ENCODE data around the gene SRGAP3.

SRGAP3 gene

DNA sequence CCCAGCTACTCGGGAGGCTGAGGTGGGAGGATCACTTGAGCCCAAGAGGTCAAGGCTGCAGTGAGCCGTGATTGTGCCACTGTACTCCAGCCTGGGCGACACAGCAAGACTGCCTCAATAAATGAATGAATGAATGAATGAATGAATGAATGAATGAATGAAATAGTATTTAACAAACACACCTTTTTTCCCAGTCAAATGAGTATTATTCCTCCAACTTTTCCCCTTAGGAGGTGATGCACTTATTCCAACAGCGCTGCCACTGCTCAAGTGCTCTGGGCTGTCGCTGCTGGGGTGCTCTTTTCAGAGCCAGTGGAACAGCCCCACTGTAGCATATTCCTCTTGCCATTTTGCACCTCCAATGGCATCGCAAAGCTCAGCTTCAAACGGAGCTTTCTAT lies 219.4 kb downstream of the SRGAP3 start:
- Mint-ChIP-seq H3K27me3 (no peaks in the 10 kb centered on the region), H3K4me3 (no peak overlapping the region)

GRCh38 chr3:9028134-9028533 lies 221.3 kb downstream of the SRGAP3 start:
- no peaks in the 10 kb centered on the region for H3K27me3 Mint-ChIP-seq
- H3K4me1 Mint-ChIP-seq (ENCODE audit: low read depth): peaks cover 10% of the 10 kb centered on the region
- H3K27ac Mint-ChIP-seq: no peak overlapping the region
- intact Hi-C loops (cut with micrococcal nuclease): no loop called here
- H3K36me3 Mint-ChIP-seq (ENCODE audit: low read depth): no peaks in the 10 kb centered on the region
- H3K9me3 Mint-ChIP-seq: no peaks in the 10 kb centered on the region
- no peak overlapping the region for H3K4me3 Mint-ChIP-seq

More for the DNA sequence above, 219.4 kb downstream of the SRGAP3 start:
- peaks cover 10% of the 10 kb centered on the region for H3K4me1 Mint-ChIP-seq (ENCODE audit: low read depth)
- H3K27ac Mint-ChIP-seq: no peak overlapping the region
- intact Hi-C loops (cut with micrococcal nuclease): no loop called here
- H3K36me3 Mint-ChIP-seq (ENCODE audit: low read depth): no peaks in the 10 kb centered on the region
- no peaks in the 10 kb centered on the region for H3K9me3 Mint-ChIP-seq

DNA sequence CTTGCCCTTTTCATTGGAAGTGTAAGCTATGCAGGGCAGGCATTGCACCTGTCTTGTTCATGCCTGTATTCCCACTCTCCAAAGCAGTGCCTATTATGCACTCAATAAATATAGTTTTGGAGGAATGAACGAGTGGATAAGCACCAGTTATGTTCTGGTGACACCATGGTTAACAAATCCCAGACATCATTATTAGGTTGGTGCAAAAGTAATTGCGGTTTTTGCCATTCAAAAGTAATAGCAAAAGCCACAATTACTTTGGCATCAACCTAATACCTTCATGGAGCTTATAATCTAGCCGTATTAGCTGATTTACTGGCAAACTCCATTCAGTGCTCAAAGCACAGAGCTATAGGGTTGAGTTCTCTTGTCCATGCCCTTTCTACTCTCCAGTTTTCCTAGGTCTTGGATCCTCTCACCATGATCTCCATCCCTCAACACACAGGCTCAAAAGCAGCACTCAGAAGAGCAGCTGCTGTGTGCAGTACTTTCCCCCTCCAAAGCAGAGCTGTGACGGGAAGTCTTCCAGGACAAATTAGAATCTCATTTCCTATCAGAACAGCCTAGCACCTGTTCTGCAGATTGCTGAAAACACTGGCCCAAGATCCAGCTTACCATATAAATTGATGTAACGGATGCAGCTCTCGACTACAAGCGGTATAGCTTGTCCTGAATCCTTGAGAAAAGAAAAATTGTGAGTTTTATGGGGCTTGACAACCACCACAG lies 223.0 kb downstream of the SRGAP3 start:
- Mint-ChIP-seq H3K4me3 (no peak overlapping the region), H3K27ac (no peak overlapping the region), H3K4me1 (ENCODE audit: low read depth) (no peaks in the 10 kb centered on the region), H3K36me3 (ENCODE audit: low read depth) (no peaks in the 10 kb centered on the region), H3K9me3 (no peaks in the 10 kb centered on the region), H3K27me3 (no peaks in the 10 kb centered on the region)
- intact Hi-C loops (cut with micrococcal nuclease): no loop called here

DNA sequence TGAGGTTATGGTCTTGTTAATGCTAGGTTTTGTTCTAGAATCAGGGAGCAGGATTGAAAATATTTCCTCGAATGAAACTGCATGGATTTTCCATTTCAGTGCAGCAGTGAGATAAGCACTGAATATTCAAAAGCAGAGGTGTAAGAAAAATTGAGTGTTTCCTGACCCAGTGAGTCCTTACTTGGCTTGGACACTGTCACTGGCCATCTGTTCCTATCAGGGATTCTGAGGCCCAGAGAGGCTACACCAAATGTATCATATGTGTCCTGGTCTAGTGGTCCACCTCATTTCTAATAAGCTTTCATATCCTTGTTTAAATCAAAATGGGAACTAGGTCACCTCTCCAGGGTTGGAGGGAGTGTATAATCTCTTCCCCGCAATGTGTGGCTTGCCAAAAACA lies 225.1 kb downstream of the SRGAP3 start:
- no peaks in the 10 kb centered on the region for H3K36me3 Mint-ChIP-seq (ENCODE audit: low read depth)
- H3K27me3 Mint-ChIP-seq: no peaks in the 10 kb centered on the region
- intact Hi-C loops (cut with micrococcal nuclease): no loop called here
- H3K4me1 Mint-ChIP-seq (ENCODE audit: low read depth): no peaks in the 10 kb centered on the region
- H3K27ac Mint-ChIP-seq: no peak overlapping the region
- no peaks in the 10 kb centered on the region for H3K9me3 Mint-ChIP-seq
- H3K4me3 Mint-ChIP-seq: no peak overlapping the region

- Mint-ChIP-seq H3K27me3 (no peaks in the 10 kb centered on the region), H3K4me1 (ENCODE audit: low read depth) (no peaks in the 10 kb centered on the region), H3K36me3 (ENCODE audit: low read depth) (no peaks in the 10 kb centered on the region), H3K9me3 (no peaks in the 10 kb centered on the region), H3K27ac (no peak overlapping the region), H3K4me3 (no peak overlapping the region)
- intact Hi-C loops (cut with micrococcal nuclease): no loop called here
Measured at GRCh38 chr3:9023226-9023590, 226.2 kb downstream of the SRGAP3 start.

- Mint-ChIP-seq H3K36me3 (ENCODE audit: low read depth) (no peaks in the 10 kb centered on the region), H3K9me3 (no peaks in the 10 kb centered on the region), H3K4me3 (no peak overlapping the region), H3K4me1 (ENCODE audit: low read depth) (no peaks in the 10 kb centered on the region), H3K27ac (no peak overlapping the region), H3K27me3 (no peaks in the 10 kb centered on the region)
- intact Hi-C loops (cut with micrococcal nuclease): no loop called here
Measured at GRCh38 chr3:9022305-9023225, 226.9 kb downstream of the SRGAP3 start.

DNA sequence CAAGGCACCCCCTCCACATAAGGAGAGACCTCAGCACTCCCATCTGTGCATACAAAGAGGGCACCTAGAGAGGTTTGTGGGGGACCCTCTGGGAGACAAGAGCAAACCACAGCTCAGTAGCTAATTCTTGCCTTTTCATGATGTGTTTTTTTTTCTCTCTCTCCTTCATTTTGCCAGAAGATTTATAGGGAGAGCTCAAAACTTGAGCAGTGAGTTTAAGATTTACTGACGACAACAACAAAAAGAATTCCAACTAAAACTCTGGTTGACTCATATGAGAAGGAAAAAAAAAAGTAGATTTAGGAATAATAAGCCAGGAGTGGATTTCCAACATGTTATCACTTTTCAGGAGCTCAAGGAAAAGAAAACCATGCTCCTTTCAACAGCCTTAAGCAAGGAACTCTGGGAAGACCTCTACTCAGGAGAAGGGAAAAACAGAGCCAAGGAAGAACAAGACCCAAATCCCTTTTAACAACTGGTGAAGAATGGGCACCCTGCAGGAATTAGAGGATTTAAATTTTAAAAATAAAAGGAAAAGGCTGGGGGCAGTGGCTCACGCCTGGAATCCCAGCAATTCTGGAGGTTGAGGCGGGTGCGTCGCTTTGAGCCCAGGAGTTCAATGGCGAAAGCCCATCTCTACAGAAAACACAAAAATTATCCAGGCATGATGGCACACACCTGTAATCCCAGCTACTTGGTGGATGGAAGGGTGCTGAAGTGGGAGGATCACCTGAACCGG lies 228.0 kb downstream of the SRGAP3 start:
- intact Hi-C loops (cut with micrococcal nuclease): no loop called here
- H3K27ac Mint-ChIP-seq: no peak overlapping the region

GRCh38 chr3:9020426-9020825 lies 229.0 kb downstream of the SRGAP3 start:
- intact Hi-C loops (cut with micrococcal nuclease): no loop called here
- Mint-ChIP-seq H3K36me3 (ENCODE audit: low read depth) (no peaks in the 10 kb centered on the region), H3K27ac (no peak overlapping the region), H3K4me1 (ENCODE audit: low read depth) (no peaks in the 10 kb centered on the region), H3K9me3 (no peaks in the 10 kb centered on the region), H3K4me3 (no peak overlapping the region), H3K27me3 (no peaks in the 10 kb centered on the region)

More for the DNA sequence above, 228.0 kb downstream of the SRGAP3 start:
- H3K4me3 Mint-ChIP-seq: no peak overlapping the region
- no peaks in the 10 kb centered on the region for H3K4me1 Mint-ChIP-seq (ENCODE audit: low read depth)
- no peaks in the 10 kb centered on the region for H3K9me3 Mint-ChIP-seq
- H3K36me3 Mint-ChIP-seq (ENCODE audit: low read depth): no peaks in the 10 kb centered on the region
- H3K27me3 Mint-ChIP-seq: no peaks in the 10 kb centered on the region

- H3K27ac Mint-ChIP-seq: no peak overlapping the region
- H3K4me1 Mint-ChIP-seq (ENCODE audit: low read depth): no peaks in the 10 kb centered on the region
- H3K4me3 Mint-ChIP-seq: no peak overlapping the region
- no peaks in the 10 kb centered on the region for H3K27me3 Mint-ChIP-seq
- H3K9me3 Mint-ChIP-seq: no peaks in the 10 kb centered on the region
- intact Hi-C loops (cut with micrococcal nuclease): no loop called here
- no peaks in the 10 kb centered on the region for H3K36me3 Mint-ChIP-seq (ENCODE audit: low read depth)
Measured at GRCh38 chr3:9019259-9019961, 230.0 kb downstream of the SRGAP3 start.

DNA sequence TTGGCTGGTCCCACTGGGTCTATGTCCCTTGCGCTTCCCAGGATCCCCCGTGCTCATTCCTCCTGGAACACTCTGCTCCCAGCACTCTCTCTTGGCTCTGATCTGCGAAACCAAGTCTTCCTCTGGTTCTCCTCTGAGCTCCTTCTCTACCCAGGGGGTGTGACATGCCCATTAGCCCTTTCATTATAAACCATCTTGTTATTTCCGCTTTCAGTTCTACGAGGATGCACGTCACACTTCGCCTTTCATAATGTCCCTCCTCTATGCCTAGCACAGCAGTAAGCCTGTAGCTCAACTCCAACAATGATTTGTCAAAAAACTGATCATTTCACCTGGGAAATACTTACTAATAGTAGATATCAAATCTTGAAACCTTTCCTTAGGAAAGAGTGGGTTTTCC lies 234.2 kb downstream of the SRGAP3 start:
- Mint-ChIP-seq H3K9me3 (no peaks in the 10 kb centered on the region), H3K27ac (no peak overlapping the region), H3K36me3 (ENCODE audit: low read depth) (no peaks in the 10 kb centered on the region), H3K4me3 (no peak overlapping the region), H3K4me1 (ENCODE audit: low read depth) (no peaks in the 10 kb centered on the region), H3K27me3 (no peaks in the 10 kb centered on the region)
- intact Hi-C loops (cut with micrococcal nuclease): no loop called here

GRCh38 chr3:9013782-9014563 lies 235.5 kb downstream of the SRGAP3 start:
- Mint-ChIP-seq H3K36me3 (ENCODE audit: low read depth) (no peaks in the 10 kb centered on the region), H3K27me3 (no peaks in the 10 kb centered on the region), H3K27ac (no peak overlapping the region), H3K4me3 (no peak overlapping the region), H3K9me3 (no peaks in the 10 kb centered on the region), H3K4me1 (ENCODE audit: low read depth) (no peaks in the 10 kb centered on the region)
- intact Hi-C loops (cut with micrococcal nuclease): no loop called here

DNA sequence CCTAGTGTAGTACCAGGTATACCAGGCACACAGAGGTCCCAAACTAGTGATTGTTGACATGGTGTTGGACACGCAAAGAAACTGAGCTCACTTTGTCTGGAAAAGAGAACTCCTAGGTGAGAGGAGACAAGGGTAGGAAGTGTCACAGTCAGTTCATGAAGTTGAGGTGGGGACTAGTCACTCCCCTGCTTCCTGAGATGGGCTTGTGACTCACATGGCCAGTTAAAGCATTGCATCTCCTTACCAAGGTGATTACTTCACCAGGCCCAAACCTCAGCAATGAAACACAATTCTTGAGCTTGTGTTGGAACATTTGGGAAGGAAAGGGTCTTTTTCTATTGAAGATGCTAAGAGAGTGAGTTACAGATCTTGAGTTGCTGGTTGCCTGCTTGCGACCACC lies 236.9 kb downstream of the SRGAP3 start:
- Mint-ChIP-seq H3K4me3 (no peak overlapping the region), H3K4me1 (ENCODE audit: low read depth) (no peaks in the 10 kb centered on the region), H3K9me3 (no peaks in the 10 kb centered on the region), H3K27me3 (no peaks in the 10 kb centered on the region), H3K36me3 (ENCODE audit: low read depth) (no peaks in the 10 kb centered on the region), H3K27ac (no peak overlapping the region)
- intact Hi-C loops (cut with micrococcal nuclease): no loop called here

DNA sequence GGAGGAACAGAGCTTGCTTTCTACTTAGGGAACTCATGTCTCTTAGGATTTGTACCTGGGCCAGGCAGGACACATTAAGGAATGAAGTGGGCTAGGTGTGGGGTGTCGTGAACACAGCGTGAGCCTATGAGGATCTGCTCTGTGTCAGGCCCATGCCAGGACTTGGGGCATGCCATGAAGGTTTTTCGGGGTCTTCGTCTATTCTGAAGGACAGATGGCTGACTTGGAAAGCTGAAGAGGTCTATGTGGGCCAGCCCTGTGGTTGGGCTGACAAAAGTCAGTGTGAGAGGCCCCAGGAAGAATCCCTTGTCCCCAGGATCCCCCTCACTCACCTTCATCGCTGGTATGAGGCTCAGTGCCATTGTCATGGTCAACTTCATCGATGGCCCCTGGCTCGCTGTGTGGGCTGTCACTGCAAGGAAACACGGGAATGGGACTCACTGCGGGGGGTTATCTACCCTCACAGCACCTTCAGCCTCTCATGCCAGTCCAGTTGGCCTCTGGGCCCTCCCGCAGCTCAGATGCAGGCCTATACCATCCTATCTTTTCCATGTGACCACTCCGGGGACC lies 239.4 kb downstream of the SRGAP3 start:
- Mint-ChIP-seq H3K4me3 (no peak overlapping the region), H3K4me1 (ENCODE audit: low read depth) (no peaks in the 10 kb centered on the region), H3K9me3 (no peaks in the 10 kb centered on the region), H3K36me3 (ENCODE audit: low read depth) (no peaks in the 10 kb centered on the region), H3K27ac (no peak overlapping the region), H3K27me3 (no peaks in the 10 kb centered on the region)
- intact Hi-C loops (cut with micrococcal nuclease): no loop called here
